NCI-H460 (cell line): ENCODE data around the gene ZFYVE9. TPM values are rescaled to one million over a fixed set of nuclear protein-coding genes. Genes with fewer than 3 reads are reported as not detected.

ENCODE experiments used
- DNase-seq: peaks from one replicate; pipeline ENCODE4 v3.0.0-alpha.2; 2016; ENCODE audit warnings: low read depth; ENCODE audit errors: extremely low read depth
- total RNA-seq: library from RNA; depleted of rRNA; stranded (reverse); fragments of >200 nt; shearing (Covaris generic); gene quantifications from 2 replicates; pipeline ENCODE4 v1.2.3, GENCODE V29; 2014

The ZFYVE9 gene
- total RNA-seq, 1 experiment from 2014 or later, result 11.4 TPM

DNA sequence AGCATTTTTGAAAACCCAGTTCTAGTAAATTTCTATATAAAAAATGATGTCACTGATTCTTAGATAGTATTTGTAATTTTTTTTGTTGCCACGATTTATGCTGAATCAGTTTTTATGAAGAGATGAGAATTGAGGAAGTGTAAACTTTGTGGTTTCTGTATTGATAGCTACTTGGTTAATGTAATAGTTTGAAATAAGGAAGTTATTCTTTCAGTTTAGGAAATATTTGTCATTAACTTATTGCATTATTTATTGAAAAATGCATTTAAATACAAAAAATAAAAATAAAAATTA is 97.8 kb downstream of the ZFYVE9 start:
- DNase-seq, result no peak

DNA sequence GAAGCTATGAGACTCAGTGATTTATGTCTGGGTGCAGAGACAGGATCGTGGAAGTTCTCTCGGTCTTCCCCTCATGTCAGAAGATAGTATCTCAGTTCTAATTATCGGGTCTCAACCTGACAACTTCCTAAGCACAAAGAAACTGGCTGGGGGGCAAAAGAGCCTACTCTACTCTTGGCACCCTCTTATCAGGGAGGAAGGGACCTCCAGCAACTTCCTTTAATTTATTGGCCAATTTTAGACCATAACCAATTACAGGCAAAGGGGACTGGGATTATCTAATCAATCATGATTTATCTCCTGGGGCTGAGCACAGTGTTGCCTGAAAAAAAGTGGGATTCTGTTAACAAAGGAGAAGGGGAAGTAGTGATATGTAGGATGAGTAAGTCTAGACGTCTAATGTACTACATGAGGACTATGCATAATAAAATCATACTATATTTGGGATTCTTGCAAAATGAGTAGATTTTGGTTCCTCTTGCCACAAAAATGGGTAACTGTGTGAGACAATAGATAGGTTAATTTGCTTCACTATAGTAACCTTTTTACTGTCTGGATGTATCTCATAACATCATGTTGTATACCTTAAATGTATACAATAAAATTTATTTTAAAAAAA is 98.8 kb downstream of the ZFYVE9 start:
- DNase-seq, result no peak

DNA sequence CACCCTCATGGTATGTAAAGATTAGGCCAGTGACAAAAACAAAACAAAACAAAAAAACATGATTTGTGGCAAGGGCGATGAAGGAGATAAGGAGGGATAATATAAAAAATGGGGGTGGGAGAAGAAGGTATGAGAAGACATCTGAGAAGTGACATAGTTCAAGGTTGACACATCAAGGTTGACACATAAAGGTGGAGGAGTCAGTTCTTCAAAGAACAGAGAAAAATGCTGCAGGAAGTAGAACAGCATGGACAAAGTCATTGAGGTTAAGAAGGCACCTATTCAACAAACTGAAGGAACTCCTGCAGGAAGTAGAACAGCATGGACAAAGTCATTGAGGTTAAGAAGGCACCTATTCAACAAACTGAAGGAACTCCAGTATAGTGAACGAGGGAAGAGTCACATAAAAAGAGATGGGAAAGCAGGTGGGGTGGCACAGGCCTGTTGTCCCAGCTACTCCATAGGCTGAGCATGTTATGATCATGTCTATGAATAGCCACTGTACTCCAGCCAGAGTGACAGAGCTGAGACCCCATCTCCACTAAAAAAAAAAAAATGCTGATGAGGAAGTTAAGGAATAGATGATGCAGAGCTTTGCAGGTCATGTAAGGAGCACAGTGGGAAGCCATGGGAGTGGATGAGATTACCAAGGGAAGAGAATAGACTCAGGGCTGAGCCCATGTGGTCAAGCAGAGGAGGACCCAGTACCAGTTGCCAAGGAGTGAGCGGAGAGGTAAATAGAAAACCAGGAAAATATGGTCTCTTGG is 101.5 kb downstream of the ZFYVE9 start:
- DNase-seq, result no peak

DNA sequence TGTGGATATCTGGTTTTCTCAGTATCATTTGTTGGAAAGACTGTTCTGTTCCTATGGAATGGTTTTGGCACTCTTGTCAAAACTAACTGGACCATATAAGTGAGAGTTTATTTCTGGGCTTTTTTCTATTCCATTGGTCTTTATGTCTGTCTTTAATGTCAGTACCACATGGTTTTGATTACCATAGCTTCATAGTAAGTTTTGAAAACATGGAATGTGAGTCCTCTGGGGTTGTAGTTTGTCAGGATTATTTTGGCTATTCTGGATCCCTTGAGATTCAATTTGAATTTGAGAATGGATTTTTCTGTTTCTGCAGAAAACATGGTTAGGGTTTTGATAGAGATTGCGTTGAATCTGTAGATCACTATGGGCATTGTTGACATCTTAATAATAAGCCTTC is 107.9 kb downstream of the ZFYVE9 start:
- DNase-seq, result no peak

DNA sequence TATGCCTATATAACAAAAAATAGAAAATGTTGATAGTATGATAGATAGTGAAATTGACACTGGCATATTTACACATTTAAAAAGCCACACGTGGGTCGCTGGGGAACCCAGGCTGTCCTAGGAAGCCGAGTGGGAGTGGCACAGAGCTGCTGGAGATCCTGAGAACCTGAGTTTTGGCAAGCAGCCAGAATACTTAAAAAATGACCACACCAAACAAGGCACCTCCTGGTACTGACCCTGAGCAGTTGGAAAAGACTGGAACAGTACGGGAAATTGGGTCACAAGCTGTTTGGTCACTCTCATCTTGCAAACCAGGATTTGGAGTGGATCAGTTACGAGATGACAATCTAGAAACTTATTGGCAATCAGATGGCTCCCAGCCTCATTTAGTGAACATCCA is 111.5 kb downstream of the ZFYVE9 start:
- DNase-seq, result no peak

DNA sequence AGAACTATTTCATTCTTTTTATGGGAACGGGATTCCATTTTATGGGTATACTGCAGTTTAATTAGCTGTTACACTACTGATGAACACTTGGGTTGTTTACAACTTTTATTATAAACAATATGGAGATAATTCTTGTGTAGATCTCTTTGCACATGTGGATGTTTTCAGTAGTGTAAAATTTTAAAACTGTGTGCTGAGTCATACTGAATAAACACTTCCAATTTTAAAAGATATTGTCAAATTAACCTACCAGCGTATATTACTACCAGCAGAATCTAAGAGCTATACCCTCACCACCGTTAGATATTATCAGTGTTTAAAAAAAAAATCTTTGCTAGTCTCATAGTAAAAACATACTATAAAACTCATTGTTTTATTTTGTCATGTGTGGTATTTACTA is 118.0 kb downstream of the ZFYVE9 start:
- DNase-seq, result no peak

DNA sequence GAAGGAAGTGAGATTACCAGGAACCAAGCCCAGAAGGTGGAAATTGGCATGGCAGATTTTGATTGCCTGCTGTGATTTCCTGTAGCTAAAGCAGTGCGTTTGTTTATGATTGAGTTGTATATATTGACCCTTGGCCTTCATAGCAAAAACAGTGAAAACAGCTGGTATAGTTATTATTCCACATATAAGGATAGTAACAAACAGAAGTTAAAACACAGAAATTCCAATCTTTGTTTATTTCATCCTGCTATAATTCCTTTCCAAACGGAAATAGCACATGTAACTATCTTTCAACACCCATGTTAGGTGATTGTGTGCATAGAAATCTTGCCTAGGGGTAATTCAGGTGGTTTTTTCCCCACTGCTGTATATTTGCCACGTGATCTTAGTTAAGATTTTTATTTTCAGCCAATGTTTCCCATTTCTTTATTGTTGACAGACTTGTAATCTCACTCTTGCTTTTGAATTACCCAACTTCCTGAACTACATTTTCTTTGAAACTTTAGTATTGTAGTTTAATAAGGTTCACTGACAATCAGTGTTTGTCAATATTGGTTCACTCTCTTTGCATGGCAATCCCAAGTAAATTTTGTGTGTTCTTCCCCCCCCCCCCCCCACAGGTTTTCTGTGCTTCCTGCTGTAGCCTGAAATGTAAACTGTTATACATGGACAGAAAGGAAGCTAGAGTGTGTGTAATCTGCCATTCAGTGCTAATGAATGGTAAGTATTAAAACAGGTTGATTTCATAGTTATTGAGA is 121.4 kb downstream of the ZFYVE9 start:
- DNase-seq, result no peak

DNA sequence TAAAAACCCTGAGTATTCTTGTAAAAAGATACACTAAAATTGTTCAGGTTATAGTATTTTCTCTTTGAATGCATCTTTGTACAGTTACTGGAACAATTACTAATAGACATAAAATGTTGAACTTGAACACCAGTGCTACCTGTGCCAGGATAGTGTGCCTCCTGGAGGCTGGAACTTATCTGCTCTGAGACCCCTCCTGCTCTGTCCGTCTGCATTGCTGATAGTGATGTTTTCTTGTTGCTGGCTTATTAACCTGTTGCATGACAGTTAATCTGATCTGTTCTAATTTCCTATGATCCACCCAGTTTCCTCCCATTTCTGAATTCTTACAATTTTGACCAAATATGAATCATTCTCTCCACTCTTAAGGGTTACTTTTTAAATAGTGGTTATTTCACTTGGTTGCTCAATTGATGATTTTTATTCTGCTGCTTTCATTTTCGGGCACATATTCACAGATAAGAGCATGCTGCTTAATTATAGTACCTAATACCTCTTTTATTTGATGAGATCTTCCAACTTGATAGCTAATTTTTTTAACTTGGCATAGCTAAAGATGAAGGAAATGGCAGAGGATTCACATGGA is 122.7 kb downstream of the ZFYVE9 start:
- no peak for DNase-seq

DNA sequence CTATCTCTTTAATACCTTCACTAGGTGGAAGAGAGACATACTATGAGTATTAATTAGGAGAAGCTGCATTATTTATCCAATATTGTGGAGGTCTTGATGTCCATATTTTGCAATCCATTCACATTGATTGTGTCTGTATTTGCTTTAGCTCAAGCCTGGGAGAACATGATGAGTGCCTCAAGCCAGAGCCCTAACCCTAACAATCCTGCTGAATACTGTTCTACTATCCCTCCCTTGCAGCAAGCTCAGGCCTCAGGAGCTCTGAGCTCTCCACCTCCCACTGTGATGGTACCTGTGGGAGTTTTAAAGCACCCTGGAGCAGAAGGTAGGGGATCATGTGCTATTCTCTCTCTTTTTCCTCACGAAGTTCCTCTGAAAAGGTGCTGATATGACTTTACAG is 124.6 kb downstream of the ZFYVE9 start:
- DNase-seq, result no peak

DNA sequence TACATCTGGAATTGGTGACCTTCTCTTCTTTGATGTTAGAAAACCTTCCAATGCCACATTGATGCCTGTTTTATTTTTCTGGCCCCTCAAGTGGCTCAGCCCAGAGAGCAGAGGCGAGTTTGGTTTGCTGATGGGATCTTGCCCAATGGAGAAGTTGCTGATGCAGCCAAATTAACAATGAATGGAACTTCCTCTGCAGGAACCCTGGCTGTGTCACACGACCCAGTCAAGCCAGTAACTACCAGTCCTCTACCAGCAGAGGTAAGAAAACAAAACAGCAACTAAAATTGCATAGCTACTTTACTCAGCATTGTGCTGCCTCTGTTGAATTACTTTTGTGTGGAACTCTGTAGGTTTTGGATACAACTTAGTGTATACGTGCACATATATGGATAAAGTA is 126.5 kb downstream of the ZFYVE9 start:
- no peak for DNase-seq

DNA sequence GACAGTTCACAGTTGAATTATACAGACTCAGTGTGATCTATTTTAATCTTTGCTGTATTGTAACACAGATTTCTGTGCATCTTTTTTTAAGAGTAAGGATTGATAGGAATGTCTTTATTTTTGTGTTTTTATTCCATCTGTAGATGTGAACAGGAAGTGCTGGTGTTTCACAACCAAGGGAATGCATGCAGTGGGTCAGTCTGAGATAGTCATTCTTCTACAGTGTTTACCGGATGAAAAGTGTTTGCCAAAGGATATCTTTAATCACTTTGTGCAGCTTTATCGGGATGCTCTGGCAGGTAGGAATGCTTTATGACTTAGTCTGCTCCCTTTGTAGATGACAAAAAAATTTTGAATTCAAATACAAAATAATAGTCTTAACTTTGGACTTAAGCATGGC is 139.6 kb downstream of the ZFYVE9 start:
- DNase-seq, result no peak

DNA sequence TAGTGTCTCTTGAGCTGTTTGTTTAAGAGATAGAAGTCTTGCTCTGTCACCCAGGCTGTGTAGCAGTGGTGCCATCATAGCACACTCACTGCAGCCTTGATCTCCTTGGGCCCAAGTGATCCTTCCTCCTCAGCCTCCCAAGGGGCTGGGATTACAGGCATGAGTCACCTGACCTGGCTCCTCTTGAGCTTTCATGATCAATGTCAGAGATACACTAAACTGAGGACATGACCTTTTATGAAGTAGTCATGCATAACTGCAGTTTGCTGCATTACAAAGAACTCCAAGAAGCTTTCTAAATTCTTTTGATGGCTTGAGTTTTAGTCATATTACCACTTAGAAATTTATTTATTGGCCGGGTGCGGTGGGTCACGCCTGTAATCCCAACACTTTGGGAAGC is 146.4 kb downstream of the ZFYVE9 start:
- DNase-seq, result no peak

DNA sequence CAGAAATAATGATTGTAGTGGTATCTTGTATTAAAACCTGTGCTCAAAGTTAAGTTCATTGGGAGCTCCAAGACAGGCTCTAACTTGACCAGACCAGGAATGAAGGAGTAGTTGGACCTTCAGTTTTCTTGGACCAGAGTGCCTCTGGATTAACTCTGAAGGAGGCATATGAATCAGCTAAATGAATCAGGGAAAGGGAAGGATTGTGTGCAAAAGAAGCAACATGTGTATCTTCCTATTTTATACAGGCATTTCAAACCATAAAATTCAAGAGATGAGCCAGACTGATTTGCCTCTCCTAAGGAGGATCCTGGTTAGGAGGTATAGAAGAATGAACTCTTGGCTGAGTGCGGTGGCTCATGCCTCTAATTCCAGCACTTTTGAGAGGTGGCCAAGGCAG is 152.7 kb downstream of the ZFYVE9 start:
- DNase-seq, result no peak

DNA sequence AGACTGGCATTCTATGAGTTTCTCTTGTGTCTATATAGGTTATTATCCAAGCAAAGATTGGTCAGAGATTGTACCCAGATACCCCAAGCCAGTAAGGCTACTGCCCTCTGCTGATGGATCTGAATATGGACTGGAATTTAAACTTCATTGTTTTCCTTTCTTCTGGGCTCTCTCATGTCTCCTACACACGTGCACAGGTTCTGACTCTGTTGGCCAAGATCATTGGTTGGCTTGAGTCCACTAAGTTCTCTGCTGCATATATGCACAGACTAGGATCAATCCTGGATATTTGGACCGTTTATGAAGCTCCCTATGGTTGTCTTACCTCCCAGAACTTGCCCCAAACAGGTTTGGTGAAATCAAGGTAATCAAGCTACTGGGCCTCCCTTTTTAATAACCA is 154.5 kb downstream of the ZFYVE9 start:
- DNase-seq, result peak; percentile 36

DNA sequence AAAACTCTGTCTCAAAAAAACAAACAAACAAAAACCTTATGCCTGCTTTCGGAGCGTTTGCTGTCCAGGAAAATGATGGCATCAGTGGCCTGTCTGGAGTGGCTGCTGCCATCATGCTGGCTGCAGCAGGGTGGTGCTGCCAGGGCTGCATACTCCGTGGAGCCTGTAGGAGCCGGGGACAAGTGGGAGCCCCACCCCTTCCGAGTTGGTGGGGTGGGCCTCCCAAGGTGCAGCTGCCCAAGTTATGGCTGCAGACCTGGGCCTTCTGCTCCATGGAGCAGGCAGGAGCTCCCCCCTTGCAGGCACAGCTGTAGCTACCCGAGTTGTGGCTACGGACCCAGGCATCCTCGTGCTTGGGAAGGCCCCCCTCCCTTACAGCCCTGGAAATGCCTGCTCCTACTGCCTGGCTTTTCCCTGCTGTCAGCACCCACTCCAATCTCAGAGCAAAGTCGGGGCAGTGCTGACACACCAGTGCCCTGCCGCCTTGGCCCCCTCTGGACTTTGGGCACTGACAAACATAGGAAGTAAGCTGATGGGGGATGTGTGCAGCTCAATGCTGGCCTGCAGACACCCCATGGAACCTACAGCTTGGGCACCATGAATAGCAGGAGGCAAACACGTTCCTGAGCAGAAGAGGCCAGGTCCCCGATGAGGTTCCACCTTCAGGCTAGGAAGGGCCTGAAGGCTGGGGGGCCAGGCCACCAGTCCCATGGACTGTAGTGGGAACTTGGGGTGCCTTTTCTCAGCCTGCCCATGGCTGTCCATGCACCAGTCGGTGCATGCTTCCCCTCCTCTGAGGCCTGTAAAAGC is 163.7 kb downstream of the ZFYVE9 start:
- no peak for DNase-seq

DNA sequence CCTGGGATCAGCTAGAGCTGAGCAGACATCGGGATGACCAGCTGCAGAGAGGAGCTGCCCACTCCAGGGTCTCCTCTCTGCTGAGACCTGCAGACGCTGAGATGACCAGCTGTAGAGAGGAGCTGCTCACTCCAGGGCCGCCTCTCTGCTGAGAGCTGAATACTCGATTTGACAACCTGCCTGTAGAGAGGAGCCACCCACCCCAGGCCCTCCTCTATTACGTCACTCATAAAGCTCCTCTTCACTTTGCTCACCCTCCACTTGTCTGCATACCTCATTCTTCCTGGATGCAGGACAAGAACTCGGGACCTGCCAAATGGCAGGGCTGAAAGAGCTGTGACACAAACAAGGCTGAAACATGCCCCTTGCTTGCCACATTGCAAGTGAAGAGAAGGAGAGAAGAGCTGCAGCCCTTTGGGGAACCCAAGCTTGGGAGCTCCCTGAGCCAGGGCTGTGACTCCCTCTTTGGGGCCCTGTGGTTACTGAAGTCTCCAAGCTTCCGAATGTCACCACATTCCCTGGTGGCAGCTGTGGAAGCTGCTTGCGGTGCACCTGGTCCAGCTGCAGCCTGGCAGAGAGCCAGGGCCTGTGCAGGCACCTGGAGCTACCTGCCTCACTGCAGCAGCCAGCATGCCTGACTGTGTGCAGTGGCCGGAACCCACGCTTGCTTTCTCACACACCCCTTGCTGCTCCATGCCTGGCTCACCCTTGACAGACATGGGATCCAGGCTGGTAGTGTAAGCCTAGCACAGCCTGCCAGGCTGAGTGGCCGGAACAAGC is 164.5 kb downstream of the ZFYVE9 start:
- no peak for DNase-seq

DNA sequence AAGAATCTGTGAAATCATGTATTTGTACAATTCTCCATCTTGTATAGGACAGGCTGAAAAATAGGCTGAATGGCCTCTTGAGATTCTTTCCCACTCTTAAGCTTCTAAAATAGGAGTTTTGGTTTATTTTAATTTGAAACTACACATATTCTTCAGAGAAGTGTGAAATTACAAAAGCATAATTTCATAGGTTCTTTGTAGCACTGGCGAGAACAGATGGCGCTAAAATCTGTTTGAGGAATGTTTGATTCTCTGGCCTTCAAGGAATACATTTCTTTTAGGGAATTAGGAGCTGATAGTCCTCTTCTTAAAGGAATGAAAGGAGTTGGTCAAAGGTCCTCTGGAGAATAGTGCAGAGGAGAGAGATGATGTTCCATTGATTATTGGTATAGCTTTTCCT is 179.2 kb downstream of the ZFYVE9 start:
- DNase-seq, result no peak

DNA sequence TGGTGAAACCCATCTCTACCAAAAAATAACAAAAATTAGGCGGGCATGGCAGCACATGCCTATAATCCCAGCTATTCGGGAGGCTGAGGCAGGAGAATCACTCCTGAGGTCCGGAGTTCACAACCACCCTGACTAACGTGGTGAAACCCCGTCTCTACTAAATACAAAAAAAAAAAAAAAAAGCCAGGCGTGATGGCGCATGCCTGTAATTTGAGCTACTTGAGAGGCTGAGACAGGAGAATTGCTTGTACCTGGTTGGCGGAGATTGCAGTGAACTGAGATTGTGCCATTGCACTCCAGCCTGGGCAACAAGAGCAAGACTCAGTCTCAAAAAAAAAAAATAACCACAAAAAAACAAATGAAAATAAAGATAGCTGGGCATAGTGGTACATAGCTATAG is 181.8 kb downstream of the ZFYVE9 start:
- DNase-seq, result no peak

DNA sequence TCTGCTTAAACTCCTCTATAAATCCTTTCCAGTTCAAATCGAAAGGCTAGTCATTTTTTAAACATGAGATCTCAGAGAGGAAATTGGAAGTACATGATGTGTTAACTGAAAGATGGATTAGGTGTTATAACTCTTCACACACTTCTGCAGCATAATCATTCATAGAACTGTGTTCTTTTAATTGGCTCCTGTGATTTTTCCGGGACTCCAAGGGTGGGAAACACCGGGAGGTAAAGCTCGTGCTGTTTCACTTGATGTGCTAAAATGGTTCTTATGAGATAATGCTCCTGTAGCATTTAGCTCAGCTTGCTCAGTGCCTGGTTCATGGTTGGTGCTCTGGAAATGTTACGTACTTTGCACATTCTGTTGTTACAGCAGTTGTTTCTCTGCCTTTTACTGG is 183.9 kb downstream of the ZFYVE9 start:
- DNase-seq, result no peak

DNA sequence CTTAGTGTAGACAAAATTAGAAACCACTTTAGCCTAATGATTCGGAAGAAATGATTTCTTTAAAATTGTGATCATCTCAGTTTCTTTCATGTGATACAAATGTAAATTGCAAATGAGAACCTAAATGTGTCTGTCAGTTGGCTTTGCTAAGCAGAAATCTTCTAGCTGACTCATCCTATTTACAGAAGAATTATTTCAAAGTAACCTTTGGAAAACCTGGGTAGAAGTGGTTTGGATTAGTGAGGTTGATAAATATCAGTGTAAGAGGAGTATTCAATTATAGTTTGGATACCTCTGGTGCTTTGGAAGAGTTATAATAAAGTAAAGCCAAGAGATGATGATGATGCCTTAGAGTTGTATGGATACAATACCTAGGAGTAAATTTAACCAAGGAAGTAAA is 186.7 kb downstream of the ZFYVE9 start:
- no peak for DNase-seq
